NCI-H146 (cell line): ENCODE measurements around the gene EFNB1.
"Not testable (repeated sequence)": the region's sequence is repeated elsewhere in the genome, so short reads cannot be mapped to it uniquely, and the experiment has no call there.

Experiments
- DNase-seq: peaks from one replicate; lab custom pipeline; 2025; lab: John Stamatoyannopoulos, UW

EFNB1 gene

DNA sequence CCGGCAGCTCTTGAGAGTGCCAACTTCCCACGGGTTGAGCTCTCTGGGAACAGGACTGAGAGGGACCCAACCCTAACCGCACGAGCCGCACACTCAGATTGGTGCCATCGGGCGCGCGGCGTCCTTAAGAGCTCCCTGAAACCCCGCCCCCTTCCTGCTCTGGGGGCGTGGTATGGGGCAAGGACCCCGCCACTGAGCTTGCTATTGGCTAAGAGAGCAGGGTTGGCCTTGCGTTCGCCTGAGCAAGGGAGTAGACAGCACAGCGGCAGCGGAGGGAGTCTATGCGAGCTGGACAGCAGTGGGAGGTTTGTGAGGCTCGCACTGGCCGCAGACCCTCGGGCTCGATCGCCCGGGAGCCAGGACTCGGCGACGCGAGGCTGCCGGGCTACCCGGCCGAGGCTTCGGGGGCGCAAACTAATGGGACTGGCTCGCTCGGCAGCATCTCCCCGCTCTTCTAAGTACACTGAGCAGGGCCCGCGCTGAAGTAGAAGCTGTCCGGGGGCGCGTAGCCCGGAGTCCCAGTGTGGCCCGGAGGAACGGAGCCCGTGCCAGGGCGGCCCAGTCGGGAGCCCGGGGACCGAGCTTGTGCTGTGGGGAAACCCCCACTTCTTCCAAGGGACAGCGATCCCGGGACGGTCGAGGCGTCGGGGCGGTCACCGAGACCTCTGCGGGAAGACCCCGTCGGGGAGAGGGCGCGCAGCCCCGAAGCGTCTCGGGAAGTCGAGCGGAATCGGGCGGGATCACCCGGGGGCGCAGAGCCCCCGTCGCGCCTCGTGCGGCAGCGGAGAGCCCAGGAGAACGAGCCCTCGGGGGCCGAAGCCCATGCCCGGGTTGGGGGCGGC is at the start of gene EFNB1:
EFNB1 (plus strand) TSS at position 282 of the 842 bp plus-strand sequence. CDS start 756 bp downstream, outside the sequence.
- peak; percentile 88 for DNase-seq

DNA sequence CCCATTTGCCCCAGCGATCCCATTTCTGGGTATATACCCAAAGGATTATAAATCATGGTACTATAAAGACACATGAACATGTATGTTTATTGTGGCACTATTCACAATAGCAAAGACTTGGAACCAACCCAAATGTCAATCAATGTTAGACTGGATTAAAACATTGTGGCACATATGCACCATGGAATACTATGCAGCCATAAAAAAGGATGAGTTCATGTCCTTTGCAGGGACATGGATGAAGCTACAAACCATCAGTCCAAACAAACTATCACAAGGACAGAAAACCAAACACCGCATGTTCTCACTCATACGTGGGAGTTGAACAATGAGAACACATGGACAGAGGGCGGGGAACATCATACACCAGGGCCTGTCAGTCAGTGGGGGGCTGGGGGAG is 47.5 kb upstream of the EFNB1 start:
- not testable (repeated sequence) for DNase-seq

DNA sequence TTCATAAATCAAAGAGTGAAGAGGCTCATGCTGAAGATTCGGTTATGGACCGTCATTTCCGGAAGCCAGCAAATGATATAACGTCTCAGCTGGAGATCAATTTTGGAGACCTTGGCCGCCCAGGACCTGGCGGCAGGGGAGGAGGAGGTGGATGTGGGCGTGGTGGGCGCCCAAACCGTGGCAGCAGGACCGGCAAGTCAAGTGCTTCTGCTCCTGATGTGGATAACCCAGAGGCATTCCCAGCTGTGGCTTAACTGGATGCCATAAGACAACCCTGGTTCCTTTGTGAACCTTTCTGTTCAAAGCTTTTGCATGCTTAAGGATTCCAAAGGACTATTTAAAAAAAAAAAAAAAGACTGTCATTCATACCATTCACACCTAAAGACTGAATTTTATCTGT is 44.0 kb upstream of the EFNB1 start:
- DNase-seq = no peak

DNA sequence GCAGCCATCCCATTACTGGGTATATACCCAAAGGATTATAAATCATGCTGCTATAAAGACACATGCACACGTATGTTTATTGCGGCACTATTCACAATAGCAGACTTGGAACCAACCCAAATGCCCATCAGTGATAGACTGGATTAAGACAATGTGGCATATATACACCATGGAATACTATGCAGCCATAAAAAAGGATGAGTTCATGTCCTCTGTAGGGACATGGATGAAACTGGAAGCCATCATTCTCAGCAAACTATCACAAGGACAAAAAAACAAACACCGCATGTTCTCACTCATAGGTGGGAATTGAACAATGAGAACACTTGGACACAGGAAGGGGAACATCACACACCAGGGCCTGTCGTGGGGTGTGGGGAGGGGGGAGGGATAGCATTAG is 42.2 kb upstream of the EFNB1 start:
- not testable (repeated sequence) for DNase-seq

DNA sequence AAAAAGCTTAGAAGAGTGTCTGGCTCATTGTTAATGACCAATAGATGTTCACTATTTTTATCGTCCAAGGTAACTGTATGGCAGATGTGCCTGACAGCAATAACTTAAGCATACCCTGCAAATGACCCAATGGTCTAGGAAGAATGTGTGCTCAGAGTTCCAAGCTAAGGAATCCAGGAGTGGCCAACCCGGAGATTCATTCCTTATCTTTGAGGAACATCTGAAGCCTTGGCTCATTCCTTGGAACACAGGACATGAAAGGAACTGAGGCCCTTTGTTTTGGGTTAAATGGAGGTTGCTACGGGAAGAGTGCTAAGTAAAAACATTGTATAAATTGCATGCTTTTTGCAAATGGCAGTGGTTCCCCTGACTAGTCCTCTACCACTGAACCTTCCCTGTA is 38.9 kb upstream of the EFNB1 start:
- no peak for DNase-seq

DNA sequence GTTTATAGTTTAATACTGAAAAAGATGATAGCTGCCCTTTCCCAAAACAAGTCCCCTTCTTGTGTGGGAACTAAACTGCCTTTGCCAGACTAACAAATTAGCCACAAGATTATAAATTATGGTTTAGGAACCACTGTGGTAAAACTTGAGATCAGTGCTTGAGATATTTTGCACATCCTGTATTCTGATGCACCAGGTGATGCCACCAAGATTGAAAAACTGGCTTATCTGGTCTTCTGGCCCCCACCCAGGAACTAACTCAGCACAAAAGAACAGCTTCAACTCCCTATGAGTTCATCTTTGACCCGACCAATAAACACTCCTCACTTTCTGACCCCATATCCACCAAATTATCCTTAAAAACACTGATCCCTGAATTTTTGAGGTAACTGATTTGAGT is 36.7 kb upstream of the EFNB1 start:
- no peak for DNase-seq

DNA sequence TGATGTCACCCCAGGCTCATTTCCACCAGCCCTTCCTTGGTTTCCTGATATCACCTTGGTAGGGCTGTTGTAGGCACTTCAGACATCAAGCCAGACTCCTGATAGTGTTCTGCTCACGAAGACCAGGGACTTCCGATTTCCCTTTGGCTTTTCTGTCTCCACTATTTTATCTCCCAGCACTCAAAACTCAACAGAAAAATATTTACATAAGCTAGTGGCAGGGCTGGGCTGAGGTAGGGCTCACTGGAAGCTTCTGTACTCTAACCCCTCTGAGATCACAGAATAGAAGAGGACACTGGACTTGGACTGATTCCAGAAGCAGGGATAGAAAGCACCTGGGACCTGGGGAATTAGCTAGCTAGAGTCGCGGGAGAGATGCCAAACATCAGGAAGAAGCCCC is 34.4 kb upstream of the EFNB1 start:
- no peak for DNase-seq

DNA sequence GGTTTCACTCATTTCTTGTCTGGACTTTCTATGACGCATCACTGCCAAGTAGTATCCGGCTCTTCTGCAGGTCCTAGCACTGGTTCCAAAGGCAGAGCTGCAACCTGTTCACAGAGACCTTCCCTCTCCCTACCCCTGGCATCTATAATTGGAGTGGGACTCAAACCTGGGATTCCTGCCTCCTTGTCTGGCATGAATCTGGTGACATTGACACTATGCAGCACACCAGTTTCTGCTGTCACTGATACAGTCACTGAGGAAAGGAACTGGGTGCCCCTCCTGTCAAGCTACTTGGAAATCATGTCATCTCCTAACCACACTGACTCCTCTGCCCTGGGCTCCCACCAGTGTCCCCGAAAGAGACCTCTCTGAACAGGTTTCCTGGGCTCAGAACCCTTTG is 33.1 kb upstream of the EFNB1 start:
- DNase-seq = no peak

DNA sequence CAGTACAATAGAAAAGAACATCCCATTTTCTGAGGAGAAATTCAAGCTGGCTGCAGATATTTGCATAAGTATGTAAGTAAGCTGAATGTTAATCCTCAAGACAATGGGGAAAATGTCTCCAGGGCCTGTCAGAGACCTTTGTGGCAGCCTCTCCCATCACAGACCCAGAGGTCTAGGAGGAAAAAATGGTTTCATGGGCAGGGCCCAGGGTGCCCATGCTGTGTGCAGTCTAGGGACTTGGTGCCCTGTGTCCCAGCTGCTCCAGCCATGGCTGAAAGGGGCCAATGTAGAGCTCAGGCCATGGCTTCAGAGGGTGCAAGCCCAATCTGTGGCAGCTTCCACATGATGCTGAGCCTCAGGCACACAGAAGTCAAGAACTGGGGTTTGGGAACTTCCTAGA is 30.4 kb upstream of the EFNB1 start:
- not testable (repeated sequence) for DNase-seq

DNA sequence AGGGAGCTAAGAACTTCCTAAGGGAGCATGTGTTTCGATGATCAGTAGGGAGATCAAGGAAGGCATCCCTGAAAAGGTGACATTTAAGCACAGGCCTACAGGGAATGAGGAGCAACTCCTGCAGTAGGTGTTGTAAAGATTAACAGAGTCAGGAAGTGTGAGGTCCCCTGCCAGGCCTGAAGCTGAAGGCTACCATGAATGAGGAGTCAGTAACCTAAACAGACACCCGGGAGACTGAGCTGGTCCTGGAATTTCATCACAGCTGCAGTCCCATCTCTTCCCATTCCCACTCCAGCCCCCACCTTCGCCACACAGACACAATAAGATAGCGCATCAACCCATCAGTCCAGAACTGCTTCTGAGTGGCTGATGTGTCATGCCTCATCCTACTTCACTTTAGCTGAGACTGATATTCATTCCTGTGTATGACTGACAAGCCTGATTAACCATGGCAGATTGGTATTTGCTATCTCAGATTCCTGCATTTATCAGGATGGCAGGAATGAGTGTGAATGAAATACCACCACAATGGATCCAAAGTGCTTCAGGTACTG is 27.0 kb upstream of the EFNB1 start:
- no peak for DNase-seq

DNA sequence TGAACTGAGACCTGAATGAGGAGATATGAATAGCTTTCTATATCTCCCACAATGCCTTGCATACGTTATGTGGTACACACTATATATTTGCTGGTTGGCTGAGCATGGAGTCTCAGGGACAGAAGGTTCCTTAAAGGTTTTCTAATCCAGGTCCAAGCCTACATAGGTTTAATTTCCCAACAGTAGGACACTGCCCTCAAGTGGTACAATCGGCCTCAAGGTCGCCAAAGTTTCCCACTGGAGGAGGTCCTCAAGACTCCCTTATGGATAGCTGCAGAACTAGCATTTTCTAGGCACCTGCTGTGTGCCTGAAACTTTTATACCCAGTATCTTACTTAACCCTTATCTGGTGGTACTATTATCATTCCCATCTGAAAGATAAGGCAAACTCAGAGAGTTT is 21.0 kb upstream of the EFNB1 start:
- no peak for DNase-seq

DNA sequence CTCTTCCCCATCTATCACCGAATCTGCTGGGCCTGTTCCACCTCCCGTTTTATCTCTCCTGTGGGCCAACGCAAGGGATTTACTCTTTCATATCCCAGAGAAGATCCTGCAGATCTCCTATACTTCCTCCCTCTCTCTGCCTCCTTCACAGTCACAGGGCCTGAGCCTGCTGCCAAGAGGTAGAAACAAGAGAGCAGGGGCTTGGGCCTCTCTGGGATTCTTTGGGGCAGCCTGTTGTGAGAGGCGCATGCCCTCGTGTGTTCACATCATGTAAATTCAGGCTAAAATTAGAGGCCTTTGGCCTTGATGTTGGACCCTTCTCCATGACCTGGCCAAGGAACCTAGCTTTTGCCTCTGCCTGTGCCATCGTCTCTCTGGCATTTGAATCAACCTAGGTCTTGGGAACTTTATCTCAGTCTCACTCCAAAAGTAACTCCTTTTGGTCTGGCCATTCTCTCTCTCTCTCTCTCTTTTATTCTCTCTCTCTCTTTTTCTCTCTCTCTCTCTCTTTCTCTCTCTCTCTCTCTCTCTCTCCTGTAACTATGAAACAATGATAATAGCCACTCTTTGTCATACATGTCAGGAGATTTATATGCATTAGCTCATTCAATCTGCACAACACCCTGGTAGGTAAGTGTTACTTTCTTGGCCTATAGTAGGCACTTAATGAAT is 20.0 kb upstream of the EFNB1 start:
- DNase-seq = no peak

DNA sequence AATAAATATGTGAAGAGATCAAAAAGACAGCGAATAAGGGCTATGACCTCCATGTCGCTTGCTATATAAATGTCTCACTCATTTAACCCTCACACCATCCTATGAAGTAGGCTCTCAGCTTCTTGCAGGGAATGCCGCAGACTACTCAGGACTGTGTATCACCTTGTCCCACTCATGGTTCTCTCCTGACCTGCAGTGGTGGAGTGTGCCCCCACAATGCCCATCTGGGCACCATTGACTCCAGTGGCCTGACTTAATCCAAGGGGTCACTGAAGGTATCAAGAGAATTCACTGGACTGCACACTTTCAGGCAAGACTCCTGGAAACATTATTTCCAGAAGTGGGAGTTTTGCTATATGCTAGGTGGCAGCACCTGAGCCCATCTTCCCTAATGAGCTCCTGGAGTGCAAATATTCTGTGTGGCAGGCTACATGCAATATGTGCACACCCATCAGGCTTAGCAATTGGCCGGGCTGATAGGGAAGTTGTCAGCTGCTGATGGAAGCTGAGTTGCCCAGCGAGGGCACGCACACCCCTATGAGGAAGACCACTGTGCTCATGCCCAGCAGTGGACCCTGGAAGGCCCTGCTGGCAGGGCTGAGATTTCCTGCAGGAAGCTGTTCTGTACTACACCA is 8.2 kb upstream of the EFNB1 start:
- no peak for DNase-seq

DNA sequence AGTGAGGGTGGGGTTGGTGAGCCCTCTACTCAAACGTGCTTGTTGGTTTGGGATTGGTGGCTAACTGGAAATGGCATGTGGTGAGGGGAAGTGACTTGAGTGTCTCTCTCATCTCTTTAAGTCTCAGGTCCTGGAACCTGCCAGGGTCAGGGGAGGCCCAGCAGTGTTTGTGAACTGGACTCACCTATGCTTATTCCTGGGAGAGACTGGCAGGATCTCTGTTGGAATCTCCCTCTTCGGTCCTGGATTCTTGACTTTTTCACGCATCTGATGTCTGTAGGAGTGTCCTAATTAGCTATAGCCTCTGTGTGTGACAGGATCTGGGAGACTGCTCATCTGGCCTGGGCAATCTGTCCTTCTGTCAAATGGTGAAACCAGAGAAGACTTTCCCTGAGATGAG is 7.2 kb upstream of the EFNB1 start:
- DNase-seq = no peak

DNA sequence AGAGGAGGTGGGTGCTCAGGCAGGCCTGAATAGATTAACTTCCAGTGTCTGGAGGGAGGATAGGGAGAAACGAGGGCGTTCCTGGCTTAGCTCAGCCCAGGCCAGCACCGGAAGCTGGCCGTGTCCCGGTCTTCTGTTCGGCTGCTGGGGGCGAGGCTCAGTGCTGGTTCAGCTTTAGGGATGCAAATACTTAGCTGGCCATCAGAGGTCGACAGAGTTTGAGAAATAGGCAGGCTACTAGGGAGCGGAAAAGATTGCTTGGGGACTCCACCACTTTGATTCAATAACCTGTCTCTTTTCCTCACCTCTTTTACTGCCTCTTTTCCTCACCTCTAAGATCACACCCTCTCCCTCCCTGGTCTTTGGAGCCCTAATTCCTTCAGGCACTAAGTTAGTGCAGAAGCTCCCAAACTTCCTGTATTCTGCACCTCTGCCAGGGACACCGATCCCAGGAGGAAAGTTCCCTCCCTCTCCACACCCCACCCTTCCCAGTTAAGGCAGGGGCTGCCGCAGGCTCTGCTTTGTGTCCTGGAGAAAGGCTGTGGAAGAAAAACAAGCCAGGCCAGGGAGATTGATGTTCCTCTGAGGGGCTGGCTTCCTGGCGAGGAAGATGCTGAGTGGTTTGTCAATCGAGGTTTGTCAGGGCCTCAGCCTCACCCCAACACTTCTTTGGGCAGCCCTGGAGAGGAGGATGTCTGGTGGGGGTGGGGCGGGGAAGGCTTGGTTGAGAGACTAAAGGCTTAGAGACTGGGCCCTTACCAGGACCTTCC is 6.0 kb upstream of the EFNB1 start:
- DNase-seq = no peak

DNA sequence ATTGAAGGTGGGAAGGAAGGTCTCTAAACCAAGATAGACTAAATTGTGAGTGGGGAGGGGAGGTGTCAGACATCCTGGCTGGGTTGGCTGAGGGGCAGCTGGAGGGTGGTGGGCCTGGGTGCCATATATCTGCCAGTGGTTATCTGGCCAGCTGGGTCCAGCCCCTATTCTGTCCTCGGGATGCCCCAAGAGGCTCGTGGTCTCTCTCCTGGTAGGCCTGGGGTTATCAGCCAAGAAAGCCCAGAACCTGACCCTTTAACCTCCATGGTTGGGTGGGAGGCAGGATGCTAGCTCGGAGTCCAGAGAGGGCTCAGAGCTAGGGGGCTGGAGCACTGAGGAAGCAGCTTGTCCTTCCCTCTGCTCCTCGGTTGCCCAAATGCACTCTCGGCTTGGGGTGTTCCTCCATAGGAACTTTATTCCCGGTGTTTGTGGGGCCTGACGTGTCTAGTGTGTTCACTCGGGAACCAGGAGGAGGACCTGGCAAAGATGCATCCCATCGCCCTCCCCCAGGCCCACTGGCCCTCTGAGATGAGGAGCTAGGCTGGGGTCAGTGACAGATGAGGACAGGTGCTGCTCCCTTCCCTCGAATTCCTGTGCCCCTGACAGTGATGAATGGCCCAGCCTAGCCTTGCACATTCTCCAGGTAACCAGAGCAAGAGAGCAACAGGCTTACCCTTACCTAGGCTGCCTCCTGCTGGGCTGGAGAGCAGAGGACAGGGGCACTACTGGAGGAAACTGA is 5.2 kb upstream of the EFNB1 start:
- no peak for DNase-seq

DNA sequence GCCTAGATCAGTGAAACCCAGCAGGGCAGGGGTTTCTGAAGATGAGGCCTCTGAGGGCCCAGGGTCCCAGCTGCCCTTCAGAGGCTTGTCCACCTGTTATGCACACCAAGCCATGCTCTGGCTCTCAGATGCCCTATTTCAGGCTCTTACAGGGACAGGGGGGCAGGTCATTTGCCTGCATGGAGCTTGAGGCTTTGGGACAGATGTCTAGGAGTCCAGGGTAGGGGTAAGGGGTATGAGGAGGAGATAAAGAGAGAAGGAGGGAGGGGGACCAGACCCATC is 4.7 kb upstream of the EFNB1 start:
- no peak for DNase-seq

DNA sequence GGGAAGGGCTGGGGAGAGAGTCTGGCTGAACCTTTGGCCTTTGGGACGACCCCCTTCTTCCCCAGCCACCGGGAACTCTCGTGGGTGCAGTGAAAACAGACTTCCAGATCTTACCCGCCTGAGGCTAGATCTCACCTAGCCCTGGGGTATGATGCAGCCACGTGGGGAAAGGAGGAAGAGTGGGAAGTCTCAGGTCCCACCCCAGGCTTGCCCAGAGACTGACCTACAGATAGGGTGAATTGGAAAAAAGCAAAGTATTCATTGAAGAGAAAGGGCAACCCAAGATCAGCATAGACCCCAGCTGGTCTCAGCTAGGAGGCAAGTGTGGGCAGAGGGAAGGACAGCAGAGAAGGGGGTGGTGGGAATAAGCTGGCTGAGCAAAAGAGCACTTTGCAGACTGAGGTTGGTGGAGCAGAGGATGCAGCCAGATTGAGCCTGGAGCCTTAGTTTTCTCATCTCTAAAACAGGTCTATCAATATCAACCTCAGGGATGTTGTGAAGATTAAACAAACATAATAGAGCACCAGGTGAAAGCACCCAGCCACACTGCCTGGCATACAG is 4.2 kb upstream of the EFNB1 start:
- no peak for DNase-seq

DNA sequence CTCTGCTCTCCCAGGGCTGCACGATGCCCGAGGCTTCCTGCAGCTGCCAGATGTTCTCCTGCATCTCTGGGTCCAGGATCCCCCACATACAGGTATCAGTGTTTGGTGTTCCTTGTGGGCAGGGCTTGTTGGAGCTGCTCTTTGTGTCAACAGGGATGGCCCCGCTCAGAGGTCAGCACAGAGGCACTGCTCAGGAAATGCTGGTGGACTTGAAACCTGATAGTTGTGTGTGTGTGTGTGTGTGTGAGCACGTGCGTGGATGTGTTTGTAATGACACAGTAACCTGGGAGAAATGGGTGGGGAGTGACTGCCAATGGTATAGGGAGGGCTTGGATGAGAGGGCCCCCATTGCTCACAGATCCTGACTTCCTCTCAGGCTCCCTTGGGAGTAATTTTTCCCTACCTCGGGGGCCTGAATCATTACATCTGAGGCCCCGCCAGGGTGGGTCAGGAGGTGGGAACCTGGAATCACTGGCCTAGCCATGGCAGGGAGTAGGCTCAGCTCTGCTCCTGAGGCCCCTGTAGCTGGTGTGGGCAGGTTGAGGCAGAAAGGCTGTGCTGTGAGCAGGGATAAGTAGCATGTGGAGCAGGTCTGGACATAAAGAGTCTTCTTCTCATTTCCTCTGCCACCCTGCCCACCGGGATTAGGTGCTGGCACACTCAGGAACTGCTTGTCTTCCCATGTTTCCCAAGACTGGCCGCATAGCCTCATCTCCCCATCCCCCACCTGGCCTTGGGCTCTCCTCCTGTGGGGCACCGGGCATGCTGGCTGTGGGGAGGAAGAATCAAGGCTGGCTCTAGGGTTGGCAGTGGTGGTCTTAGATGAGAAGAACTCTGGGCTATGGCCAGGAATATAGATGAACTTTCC is 2.5 kb upstream of the EFNB1 start:
- no peak for DNase-seq

DNA sequence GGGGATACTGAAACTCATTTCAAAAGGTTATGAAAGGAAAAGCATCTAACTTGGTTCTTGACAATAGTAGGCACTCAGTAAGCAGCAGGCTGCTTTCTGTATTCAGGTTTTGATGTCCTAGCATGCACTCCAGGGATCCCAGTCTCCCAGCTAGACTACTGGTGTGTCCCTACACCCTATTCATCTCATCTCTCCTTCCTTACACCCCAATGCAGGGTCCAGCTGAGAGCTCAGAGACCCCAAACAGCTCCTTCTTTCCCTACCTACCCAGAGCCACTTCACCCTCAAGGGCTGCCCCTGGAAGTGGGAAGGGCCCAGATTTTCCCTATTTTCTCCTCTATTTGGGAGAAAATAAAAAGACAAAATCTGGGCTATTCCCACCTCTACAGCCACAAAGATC is 1.6 kb upstream of the EFNB1 start:
- no peak for DNase-seq
